ENCODE data around the gene PIP5KL1.

The PIP5KL1 gene

DNA sequence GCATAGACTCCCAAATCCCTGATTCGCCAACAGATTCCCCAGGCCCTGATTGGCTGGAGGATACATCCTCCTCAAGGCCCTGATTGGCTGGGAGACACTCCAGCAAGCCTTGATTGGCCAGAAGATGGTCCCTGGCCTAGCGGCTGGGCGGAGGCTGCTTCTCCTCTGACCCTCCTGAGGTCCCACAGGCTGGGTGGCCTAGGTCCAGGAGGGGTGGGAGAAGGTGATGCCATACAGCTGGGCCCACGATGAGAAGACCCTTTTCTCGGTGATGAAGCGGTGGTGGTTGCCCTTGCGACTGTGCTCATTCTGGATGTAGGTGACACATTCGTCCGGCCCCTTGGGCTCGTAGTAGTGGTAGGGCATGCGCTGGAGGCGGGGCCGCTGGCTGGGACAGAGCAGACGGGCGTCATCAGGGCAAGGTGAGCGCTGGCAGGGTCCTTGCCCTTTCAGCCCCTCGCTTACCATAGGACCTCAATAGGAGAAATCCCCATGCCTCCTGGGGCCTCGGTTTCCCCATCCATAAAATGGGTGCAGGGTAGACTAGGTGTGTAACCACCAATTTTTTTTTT, 44.1 kb downstream of the PIP5KL1 start:
- DNase-seq: peak; percentile 24

- peak; percentile 17 for DNase-seq
These were observed 44.9 kb downstream of the PIP5KL1 start for GRCh38 chr9:127885508-127886281.

DNA sequence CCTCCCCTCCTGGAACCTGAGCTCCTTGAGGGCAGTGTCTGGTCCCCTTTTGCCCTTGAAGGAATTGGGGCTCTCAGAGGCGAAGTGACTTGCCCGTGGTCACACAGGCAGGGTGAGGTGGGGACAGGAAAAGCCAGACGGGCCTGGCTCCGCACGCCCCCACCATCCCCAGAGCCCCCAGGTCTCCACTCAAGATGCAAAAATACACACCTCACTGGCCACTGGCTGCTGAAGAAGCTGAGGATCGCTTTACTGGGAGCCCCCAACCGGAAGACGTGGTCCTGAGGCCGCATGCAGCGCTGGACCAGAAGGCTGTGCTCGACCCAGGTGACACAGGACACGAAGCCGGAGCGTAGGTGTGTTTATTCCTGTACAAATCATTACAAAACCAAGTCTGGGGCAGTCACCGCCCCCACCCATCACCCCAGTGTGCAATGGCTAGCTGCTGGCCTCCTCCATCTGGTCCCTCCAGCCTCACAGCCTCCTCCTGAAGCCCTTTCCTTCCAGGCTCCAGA, 45.5 kb downstream of the PIP5KL1 start:
- DNase-seq: peak; percentile 34

GRCh38 chr9:127884427-127884911, 46.1 kb downstream of the PIP5KL1 start:
- peak; percentile 50 for DNase-seq

GRCh38 chr9:127883959-127884358, 46.6 kb downstream of the PIP5KL1 start:
- peak; percentile 20 for DNase-seq

GRCh38 chr9:127881715-127882114, 48.9 kb downstream of the PIP5KL1 start:
- DNase-seq: peak; percentile 8

DNA sequence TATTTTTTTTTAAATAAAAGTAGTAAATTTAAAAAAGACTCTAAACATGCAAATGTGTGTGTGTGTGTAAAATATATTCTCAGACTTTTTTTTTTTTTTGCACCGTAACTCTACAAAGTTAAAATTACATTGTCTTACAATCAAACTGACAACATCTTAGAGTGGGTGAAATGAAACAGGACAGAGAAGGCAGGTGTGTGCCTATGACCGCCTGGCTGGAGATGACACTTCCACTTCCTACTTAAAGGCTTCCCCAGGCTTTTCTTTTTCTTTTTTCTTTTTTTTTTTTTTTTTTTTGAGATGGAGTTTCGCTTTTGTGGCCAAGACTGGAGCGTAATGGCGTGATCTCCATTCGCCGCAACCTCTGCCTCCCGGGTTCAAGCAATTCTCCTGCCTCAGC, 50.4 kb downstream of the PIP5KL1 start:
- DNase-seq: no peak

- DNase-seq: peak; percentile 20
These were observed 51.8 kb downstream of the PIP5KL1 start for GRCh38 chr9:127878652-127879390.

DNA sequence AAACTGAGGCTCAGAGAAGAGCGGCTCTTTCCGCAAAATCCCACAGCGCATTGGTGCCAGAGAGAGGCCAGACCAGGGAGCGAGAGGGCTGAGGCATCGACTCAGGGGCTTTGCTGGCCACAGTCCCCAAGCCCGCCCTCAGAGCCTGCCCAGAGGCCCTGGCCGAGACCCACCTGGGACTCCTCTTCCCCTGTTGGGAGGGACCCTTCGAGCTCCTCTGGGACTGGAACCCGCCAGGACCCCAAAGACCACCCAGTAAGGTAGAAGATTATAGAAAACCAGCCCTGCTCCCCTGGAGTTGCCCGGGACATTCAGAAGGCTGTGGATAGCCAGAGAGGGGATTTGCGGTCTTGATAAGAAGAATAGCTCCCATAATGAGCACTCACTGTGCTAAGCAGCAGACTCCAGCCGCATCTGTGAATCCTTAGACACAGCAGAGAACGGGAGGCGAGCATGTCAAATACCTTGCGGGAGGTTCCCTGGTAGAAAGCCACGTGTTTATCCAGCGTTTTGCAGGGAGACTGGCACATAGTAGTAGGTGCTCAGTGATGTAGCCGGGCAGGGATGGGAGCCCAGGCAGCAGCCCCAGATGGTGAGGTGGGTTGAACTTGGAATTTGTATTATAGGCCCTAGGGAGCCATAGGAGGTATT, 52.5 kb downstream of the PIP5KL1 start:
- DNase-seq: peak; percentile 31

- peak; percentile 79 for DNase-seq
These were observed 53.0 kb downstream of the PIP5KL1 start, which contains the start of gene AK1 for GRCh38 chr9:127877566-127877998. AK1 (minus strand) TSS chr9:127877675; CDS start chr9:127874617, 3,058 bp downstream.

GRCh38 chr9:127876764-127877562, 53.6 kb downstream of the PIP5KL1 start:
- DNase-seq: no peak

DNA sequence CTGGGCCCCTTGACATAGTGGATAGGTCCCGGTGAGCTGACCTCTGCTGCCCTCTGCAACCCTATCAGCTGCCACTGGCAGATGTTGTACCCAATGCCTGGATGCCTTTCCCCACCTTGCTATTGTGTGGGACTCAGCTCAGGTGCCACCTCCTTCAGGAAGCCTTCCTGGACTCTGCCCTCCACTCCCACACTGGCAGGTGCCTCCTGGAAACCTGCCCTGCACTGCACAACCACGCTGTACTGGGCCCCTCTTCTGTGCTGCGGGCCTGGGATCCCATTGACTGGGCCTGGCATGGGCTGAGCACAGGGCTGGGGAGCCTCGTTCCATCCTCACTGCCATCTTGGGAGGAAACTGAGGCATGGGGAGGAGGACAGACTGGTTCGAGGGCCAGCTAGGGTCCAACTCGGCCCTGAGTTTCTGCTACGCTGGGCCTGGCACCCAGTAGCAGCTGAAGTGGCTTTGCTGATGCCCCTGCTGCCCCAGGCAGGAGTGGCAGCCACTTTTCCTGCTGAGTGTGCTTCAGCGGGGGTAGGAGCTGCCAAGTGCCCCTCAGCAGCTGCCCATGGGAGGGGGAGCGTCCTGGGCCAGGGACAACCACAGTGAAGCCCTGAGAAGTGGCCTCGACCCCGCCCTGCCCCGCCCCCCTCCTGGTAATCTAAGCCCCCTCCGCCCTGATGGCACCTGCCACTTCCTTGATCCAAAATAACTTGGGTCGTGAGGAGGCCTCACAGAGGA, 54.4 kb downstream of the PIP5KL1 start:
- DNase-seq: peak; percentile 62

- peak; percentile 60 for DNase-seq
These were observed 55.1 kb downstream of the PIP5KL1 start for GRCh38 chr9:127875306-127875966.

- peak; percentile 39 for DNase-seq
These were observed 56.0 kb downstream of the PIP5KL1 start for GRCh38 chr9:127874301-127875221.

GRCh38 chr9:127873886-127874285, 56.7 kb downstream of the PIP5KL1 start:
- DNase-seq: peak; percentile 81

GRCh38 chr9:127873223-127873691, 57.3 kb downstream of the PIP5KL1 start:
- DNase-seq: peak; percentile 84

- peak; percentile 26 for DNase-seq
These were observed 58.0 kb downstream of the PIP5KL1 start for GRCh38 chr9:127872369-127873222.

GRCh38 chr9:127871531-127871930, 59.0 kb downstream of the PIP5KL1 start:
- DNase-seq: no peak

All from left hindlimb (tissue), 1 donor.